Breast epithelium (tissue), 3 donors: ENCODE data around the gene C19orf85.

Source experiments
- CTCF ChIP-seq, 3 donors: fragments of 450-650 bp; IDR thresholded peaks; one replicate each; pipeline ENCODE4 v1.5.1; 2016 to 2017; ENCODE audit warnings: antibody characterized with exemption in 3 of 3, mild to moderate bottlenecking in 3 of 3, moderate library complexity in 3 of 3
- POLR2AphosphoS5 ChIP-seq, 3 donors: sonication (generic); formaldehyde crosslinking; IDR thresholded peaks; one replicate each; pipeline ENCODE4 v1.6.1; 2017; ENCODE audit warnings: antibody characterized with exemption in 3 of 3

GRCh38 chr19:55464662-55465054, at the start of gene C19orf85:
- TF ChIP-seq CTCF (IDR thresholded peaks at IDR 0.05) = no peak
- no peak for TF ChIP-seq POLR2AphosphoS5 (IDR thresholded peaks at IDR 0.05)
